BE2C (cell line): ENCODE data around the gene APBB1.

Source experiments
- DNase-seq: peaks from one replicate; pipeline ENCODE4 v3.0.0-alpha.2; 2020
- H3K27me3 ChIP-seq: fragments of 250-450 bp; sonication (Bioruptor Pico); 2 replicates; pipeline ENCODE4 v1.5.1; 2020; ENCODE audit warnings: mild to moderate bottlenecking
- H3K36me3 ChIP-seq: fragments of 250-450 bp; sonication (Bioruptor Pico); 2 replicates; pipeline ENCODE4 v1.5.1; 2020; ENCODE audit warnings: mild to moderate bottlenecking
- H3K4me1 ChIP-seq: fragments of 250-450 bp; sonication (Bioruptor Pico); 2 replicates; pipeline ENCODE4 v1.5.1; 2020
- H3K4me3 ChIP-seq: 2 replicates; pipeline ENCODE4 v1.5.1; 2011; ENCODE audit warnings: low read depth, low read length
- H3K9me3 ChIP-seq: fragments of 250-450 bp; sonication (Bioruptor Pico); 2 replicates; pipeline ENCODE4 v1.5.1; 2020
- CTCF ChIP-seq: IDR thresholded peaks from 2 replicates; pipeline ENCODE4 v1.5.1; 2012; ENCODE audit warnings: mild to moderate bottlenecking, low read depth, low read length

APBB1 gene

GRCh38 chr11:6385046-6385777 lies 33.7 kb downstream of the APBB1 start:
- Histone ChIP-seq H3K4me3 (no peak overlapping the region), H3K4me1 (no peaks in the 10 kb centered on the region)

GRCh38 chr11:6378640-6378989 lies 40.3 kb downstream of the APBB1 start:
- no peak for DNase-seq
- H3K36me3 ChIP-seq = no peaks in the 10 kb centered on the region
- TF ChIP-seq CTCF = no peak
- H3K9me3 ChIP-seq = no peaks in the 10 kb centered on the region
- H3K27me3 ChIP-seq = peaks cover 10% of the 10 kb centered on the region
- no peaks in the 10 kb centered on the region for H3K4me1 ChIP-seq
- H3K4me3 ChIP-seq = no peak overlapping the region

More at GRCh38 chr11:6385046-6385777, 33.7 kb downstream of the APBB1 start:
- H3K27me3 ChIP-seq = no peaks in the 10 kb centered on the region
- H3K36me3 ChIP-seq = no peaks in the 10 kb centered on the region
- no peak for TF ChIP-seq CTCF
- no peak for DNase-seq
- no peaks in the 10 kb centered on the region for H3K9me3 ChIP-seq

GRCh38 chr11:6377902-6378639 lies 40.8 kb downstream of the APBB1 start:
- no peak for TF ChIP-seq CTCF

GRCh38 chr11:6371825-6372224 lies 47.1 kb downstream of the APBB1 start:
- Histone ChIP-seq H3K27me3 (peaks cover 10% of the 10 kb centered on the region), H3K9me3 (no peaks in the 10 kb centered on the region), H3K4me1 (no peaks in the 10 kb centered on the region), H3K36me3 (no peaks in the 10 kb centered on the region), H3K4me3 (no peak overlapping the region)
- TF ChIP-seq CTCF = no peak
- DNase-seq = no peak

More at GRCh38 chr11:6377902-6378639, 40.8 kb downstream of the APBB1 start:
- peaks cover 10% of the 10 kb centered on the region for H3K27me3 ChIP-seq
- H3K9me3 ChIP-seq = no peaks in the 10 kb centered on the region
- H3K4me1 ChIP-seq = no peaks in the 10 kb centered on the region
- no peak for DNase-seq
- no peak overlapping the region for H3K4me3 ChIP-seq
- H3K36me3 ChIP-seq = no peaks in the 10 kb centered on the region

- Histone ChIP-seq H3K27me3 (no peaks in the 10 kb centered on the region), H3K36me3 (no peaks in the 10 kb centered on the region), H3K9me3 (no peaks in the 10 kb centered on the region), H3K4me3 (no peak overlapping the region), H3K4me1 (no peaks in the 10 kb centered on the region)
- no peak for DNase-seq
- TF ChIP-seq CTCF = no peak
Measured at GRCh38 chr11:6365659-6366058, 53.2 kb downstream of the APBB1 start.
